Colonic mucosa (tissue), 4 donors: ENCODE data around the gene MAMLD1. TPM values are rescaled to one million over a fixed set of nuclear protein-coding genes. Genes with fewer than 3 reads are reported as not detected.

Experiments
- DNase-seq: peaks from one replicate; pipeline ENCODE4 v3.0.0-alpha.2; 2020
- H3K27ac ChIP-seq: fragments of 200-600 bp; one replicate; pipeline ENCODE4 v1.8.0; 2021
- H3K27me3 ChIP-seq: fragments of 200-600 bp; one replicate; pipeline ENCODE4 v1.8.0; 2021
- H3K36me3 ChIP-seq: fragments of 200-600 bp; one replicate; pipeline ENCODE4 v1.8.0; 2021
- H3K4me1 ChIP-seq: fragments of 200-600 bp; one replicate; pipeline ENCODE4 v1.8.0; 2021; ENCODE audit warnings: mild to moderate bottlenecking
- H3K4me3 ChIP-seq: fragments of 200-600 bp; one replicate; pipeline ENCODE4 v1.8.0; 2021
- H3K9ac ChIP-seq, 2 donors: one replicate each; pipeline ENCODE4 v1.7.0; 2013; ENCODE audit warnings: control low read depth in 2 of 2, low read depth in 2 of 2, low read length in 2 of 2
- H3K9me3 ChIP-seq: fragments of 200-600 bp; one replicate; pipeline ENCODE4 v1.8.0; 2021
- intact Hi-C: fragments of 100-400 bp; cut with DNase I; formaldehyde crosslinking; loops from one replicate; pipeline ENCODE4 v1.14.1; 2022
- total RNA-seq, 2 donors: library from RNA; stranded (reverse); fragmentation: NEBNext Ultra II Directional in 1 of 2; extraction: Animal tissue kit (Norgen Biotek cat#: 25700) in 1 of 2; gene quantifications; one replicate each; pipeline ENCODE4 v1.2.1, GENCODE V29; 2021
- TF ChIP-seq, protein P1 (sequence below): fragments of 200-600 bp; IDR thresholded peaks from one replicate; pipeline ENCODE4 v1.8.0; 2022; ENCODE audit warnings: antibody characterized with exemption, mild to moderate bottlenecking
- donor health status: healthy.
- donor health status: DM: no; HTN: no; CAD: no.
- donor health status: DM: no; HTN: no; CAD: no.

Gene MAMLD1
- total RNA-seq, 2 donors from 2014 or later: 0.49 to 0.93 TPM

DNA sequence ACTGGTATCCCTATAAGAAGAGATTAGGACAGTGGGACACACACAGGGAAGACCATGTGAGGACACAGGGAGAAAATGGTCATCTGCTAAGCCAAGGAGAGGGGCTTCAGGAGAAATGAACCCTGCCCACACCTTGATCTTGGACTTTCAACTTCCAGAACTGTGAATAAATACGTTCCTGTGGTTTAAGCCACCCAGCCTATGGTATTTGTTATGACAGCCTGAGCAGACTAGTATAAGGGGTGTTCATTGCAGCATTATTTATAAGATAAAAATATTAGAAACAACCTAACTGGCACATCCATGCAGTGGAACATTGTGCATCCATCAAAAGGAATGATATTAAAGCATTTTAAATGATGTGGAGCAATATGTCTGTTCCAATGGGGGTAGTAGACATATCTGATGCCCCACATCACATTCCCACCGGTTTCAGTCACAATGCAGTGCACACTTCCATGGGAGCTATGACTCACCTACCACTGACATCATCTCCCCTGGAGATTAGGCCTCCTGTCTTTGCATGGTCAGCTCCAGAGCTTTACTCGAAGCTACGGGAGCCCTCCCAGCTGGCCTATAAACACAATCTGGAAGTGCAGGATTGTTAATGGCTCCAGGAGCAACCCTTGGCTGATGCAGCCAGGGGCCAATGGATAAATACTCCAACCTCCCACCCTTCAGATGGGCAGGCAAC is 38.9 kb upstream of the MAMLD1 start:
- Histone ChIP-seq H3K9me3 (no peaks in the 10 kb centered on the region), H3K36me3 (no peaks in the 10 kb centered on the region), H3K4me3 (no peak overlapping the region), H3K9ac (no peak overlapping the region), H3K27ac (no peak overlapping the region), H3K4me1 (no peaks in the 10 kb centered on the region), H3K27me3 (no peaks in the 10 kb centered on the region)
- intact Hi-C loops: no loop called here
- TF ChIP-seq, protein P1, sequence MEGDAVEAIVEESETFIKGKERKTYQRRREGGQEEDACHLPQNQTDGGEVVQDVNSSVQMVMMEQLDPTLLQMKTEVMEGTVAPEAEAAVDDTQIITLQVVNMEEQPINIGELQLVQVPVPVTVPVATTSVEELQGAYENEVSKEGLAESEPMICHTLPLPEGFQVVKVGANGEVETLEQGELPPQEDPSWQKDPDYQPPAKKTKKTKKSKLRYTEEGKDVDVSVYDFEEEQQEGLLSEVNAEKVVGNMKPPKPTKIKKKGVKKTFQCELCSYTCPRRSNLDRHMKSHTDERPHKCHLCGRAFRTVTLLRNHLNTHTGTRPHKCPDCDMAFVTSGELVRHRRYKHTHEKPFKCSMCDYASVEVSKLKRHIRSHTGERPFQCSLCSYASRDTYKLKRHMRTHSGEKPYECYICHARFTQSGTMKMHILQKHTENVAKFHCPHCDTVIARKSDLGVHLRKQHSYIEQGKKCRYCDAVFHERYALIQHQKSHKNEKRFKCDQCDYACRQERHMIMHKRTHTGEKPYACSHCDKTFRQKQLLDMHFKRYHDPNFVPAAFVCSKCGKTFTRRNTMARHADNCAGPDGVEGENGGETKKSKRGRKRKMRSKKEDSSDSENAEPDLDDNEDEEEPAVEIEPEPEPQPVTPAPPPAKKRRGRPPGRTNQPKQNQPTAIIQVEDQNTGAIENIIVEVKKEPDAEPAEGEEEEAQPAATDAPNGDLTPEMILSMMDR: no peak
- DNase-seq: no peak

DNA sequence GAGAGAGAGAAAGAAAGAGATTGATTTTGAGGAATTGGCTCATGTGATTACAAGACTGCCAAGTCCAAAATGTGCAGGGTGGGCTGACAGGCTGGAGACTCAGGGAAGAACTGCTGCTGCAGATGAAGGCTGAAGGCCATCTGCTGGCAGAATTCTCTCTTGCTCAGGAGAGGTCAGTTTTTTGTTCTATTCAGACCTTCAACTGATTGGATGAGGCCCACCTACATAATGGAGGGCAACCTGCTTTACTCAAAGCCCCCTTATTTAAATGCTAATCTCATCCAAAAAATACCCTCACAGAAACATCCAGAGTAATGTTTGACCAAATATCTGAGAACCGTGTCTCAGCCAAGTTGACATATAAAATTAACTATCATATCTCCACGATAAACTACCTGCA is 38.2 kb upstream of the MAMLD1 start:
- TF ChIP-seq, protein P1: no peak
- Histone ChIP-seq H3K27me3 (no peaks in the 10 kb centered on the region), H3K4me1 (no peaks in the 10 kb centered on the region), H3K4me3 (no peak overlapping the region), H3K27ac (no peak overlapping the region), H3K36me3 (no peaks in the 10 kb centered on the region), H3K9me3 (no peaks in the 10 kb centered on the region), H3K9ac (no peak overlapping the region)
- intact Hi-C loops: no loop called here
- DNase-seq: no peak

DNA sequence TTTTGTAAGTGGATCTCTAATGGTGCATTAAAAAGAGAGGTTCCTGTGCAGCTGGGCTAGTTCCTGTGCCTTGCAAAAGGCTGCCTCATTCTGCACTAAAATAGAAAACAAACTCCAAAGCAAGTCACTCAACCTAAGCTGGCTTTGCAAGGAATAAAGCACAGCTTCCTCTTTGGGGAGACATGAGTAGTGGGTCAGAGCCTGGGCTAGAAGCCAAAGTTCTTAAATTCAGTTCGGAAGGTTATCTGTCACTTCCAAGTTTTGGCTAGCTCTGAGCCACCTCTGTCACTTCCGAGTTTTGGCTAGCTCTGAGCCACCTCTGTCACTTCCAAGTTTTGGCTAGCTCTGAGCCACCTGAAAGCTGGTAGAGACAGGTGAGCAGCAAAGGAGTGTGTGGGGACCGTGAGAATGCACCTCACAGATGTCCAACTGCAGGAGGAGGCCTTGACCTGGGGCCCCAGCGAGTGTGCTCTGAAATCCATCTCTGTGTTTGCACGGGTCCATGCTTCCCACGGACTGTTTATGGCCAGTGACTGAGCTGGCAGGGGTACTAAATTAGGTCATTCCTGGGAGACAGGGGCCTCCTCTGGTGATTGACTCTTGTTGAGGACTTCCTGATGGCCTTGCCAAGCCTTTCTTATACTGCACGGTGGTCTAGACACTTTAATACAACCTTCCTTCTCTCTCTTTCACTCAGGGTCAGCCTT is 36.4 kb upstream of the MAMLD1 start:
- Histone ChIP-seq H3K4me3 (no peak overlapping the region), H3K4me1 (no peaks in the 10 kb centered on the region)

DNA sequence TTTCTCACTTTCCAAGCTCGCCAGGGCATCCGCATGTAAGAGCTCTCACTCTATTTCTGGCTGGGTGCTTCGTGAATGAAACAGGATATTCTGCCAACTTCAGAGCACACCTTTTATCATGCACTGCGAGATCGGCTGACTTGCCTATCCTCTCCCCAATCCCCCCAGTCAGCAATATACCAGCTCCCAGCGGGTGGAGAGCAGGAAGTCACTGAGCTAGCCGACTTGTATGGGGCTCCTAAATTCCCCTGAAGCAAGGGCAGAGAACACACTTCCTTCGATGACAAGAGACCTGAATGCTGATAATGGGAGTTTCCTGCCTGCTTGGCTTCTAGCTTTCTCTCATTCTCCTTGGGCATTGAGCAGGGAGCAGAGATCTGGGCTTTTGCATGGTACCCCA is 33.8 kb upstream of the MAMLD1 start:
- intact Hi-C loops: no loop called here
- no peak overlapping the region for H3K4me3 ChIP-seq
- H3K36me3 ChIP-seq: no peaks in the 10 kb centered on the region
- DNase-seq: no peak
- H3K9ac ChIP-seq: no peak overlapping the region
- no peaks in the 10 kb centered on the region for H3K9me3 ChIP-seq
- TF ChIP-seq, protein P1: no peak
- no peak overlapping the region for H3K27ac ChIP-seq
- H3K27me3 ChIP-seq: no peaks in the 10 kb centered on the region
- no peaks in the 10 kb centered on the region for H3K4me1 ChIP-seq

More for the DNA sequence above, 36.4 kb upstream of the MAMLD1 start:
- H3K9ac ChIP-seq: no peak overlapping the region
- H3K36me3 ChIP-seq: no peaks in the 10 kb centered on the region
- H3K27ac ChIP-seq: no peak overlapping the region
- no peaks in the 10 kb centered on the region for H3K9me3 ChIP-seq
- intact Hi-C loops: no loop called here
- no peaks in the 10 kb centered on the region for H3K27me3 ChIP-seq
- DNase-seq: no peak
- TF ChIP-seq, protein P1: no peak

DNA sequence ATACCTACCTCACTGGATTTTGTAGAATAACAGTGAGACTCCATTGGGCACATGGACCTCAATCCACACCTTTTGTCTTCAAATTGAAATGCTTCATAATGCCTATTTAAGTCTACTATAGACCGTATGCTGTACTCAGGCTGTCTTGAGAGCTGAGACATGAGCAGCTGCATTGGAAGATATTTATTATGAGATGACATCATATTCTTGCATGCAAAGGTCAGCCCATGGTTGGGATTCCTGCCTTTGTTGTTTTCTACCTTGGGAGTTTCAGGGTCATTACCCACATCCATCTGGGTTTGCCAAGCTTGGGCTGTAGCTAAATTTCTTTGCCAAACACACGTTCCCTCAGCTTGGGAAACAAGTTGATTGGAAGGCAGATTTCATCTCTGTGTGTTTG is 33.2 kb upstream of the MAMLD1 start:
- no peak overlapping the region for H3K4me3 ChIP-seq
- no peak for DNase-seq
- TF ChIP-seq, protein P1: no peak
- no peaks in the 10 kb centered on the region for H3K4me1 ChIP-seq
- no peak overlapping the region for H3K27ac ChIP-seq
- no peak overlapping the region for H3K9ac ChIP-seq
- H3K27me3 ChIP-seq: no peaks in the 10 kb centered on the region
- intact Hi-C loops: no loop called here
- H3K36me3 ChIP-seq: no peaks in the 10 kb centered on the region
- no peaks in the 10 kb centered on the region for H3K9me3 ChIP-seq
